Osteocyte (in vitro differentiated cells): Measurements from ENCODE around the gene CD52. TPM values are rescaled to one million over a fixed set of nuclear protein-coding genes. Genes with fewer than 3 reads are reported as not detected.

Source experiments
- DNase-seq: peaks from one replicate; pipeline ENCODE4 v3.0.0; 2021; ENCODE audit warnings: mixed read lengths; ENCODE audit not compliant: unreplicated experiment; ENCODE audit errors: extremely low spot score
- H3K27ac Mint-ChIP-seq: one replicate; pipeline ENCODE4 v1.8.0; 2021; ENCODE audit warnings: mild to moderate bottlenecking, mixed read lengths; ENCODE audit not compliant: unreplicated experiment
- H3K27me3 Mint-ChIP-seq: one replicate; pipeline ENCODE4 v1.8.0; 2021; ENCODE audit warnings: mixed read lengths; ENCODE audit not compliant: unreplicated experiment
- H3K36me3 Mint-ChIP-seq: one replicate; pipeline ENCODE4 v1.8.0; 2021; ENCODE audit warnings: mixed read lengths; ENCODE audit not compliant: unreplicated experiment
- H3K4me1 Mint-ChIP-seq: one replicate; pipeline ENCODE4 v1.8.0; 2021; ENCODE audit warnings: mixed read lengths; ENCODE audit not compliant: unreplicated experiment
- H3K4me3 Mint-ChIP-seq: one replicate; pipeline ENCODE4 v1.8.0; 2021; ENCODE audit warnings: mild to moderate bottlenecking, moderate library complexity, mixed read lengths; ENCODE audit not compliant: unreplicated experiment
- H3K9me3 Mint-ChIP-seq: one replicate; pipeline ENCODE4 v1.8.0; 2021; ENCODE audit warnings: mixed read lengths; ENCODE audit not compliant: unreplicated experiment
- CTCF ChIP-seq: fragments of 200-600 bp; sonication (generic); IDR thresholded peaks from 2 replicates; pipeline ENCODE4 v1.5.0; 2021; ENCODE audit warnings: antibody characterized with exemption, mild to moderate bottlenecking, moderate library complexity
- total RNA-seq: library from RNA; stranded (reverse); gene quantifications from 2 replicates; pipeline ENCODE4 v1.2.1, GENCODE V29; 2021

CD52 gene
- total RNA-seq, 1 donor from 2014 or later: not detected

DNA sequence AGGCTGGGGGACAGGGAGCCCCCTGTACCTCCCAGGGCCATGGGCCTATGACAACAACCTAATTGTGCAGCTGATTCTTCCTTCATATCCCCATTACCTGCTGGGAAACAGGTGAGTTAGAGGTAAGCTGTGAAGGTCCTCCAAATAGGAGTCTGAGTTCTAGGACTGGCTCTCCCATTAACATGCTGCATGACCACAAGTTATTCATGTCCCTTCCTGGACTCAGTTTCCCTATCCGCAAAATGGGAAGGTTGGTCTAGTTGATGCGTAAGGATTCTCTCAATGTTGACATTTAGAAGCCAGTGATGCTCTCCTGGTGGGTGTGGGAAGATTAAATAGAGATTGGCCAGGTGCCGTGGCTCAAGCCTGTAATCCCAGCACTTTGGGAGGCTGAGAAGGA lies 50.7 kb downstream of the CD52 start:
- no peak overlapping the region for H3K27ac Mint-ChIP-seq

More for the DNA sequence above, 50.7 kb downstream of the CD52 start:
- peaks cover 3% of the 10 kb centered on the region for H3K4me1 Mint-ChIP-seq
- no peaks in the 10 kb centered on the region for H3K36me3 Mint-ChIP-seq
- no peak for TF ChIP-seq CTCF
- no peak overlapping the region for H3K4me3 Mint-ChIP-seq
- no peak for DNase-seq
- H3K27me3 Mint-ChIP-seq: peaks cover 7% of the 10 kb centered on the region
- H3K9me3 Mint-ChIP-seq: no peaks in the 10 kb centered on the region

Other genes starting within 250 kb of the CD52 start
- 7.6 and 7.8 TPM in 2 replicates for gene PDIK1L, start 206.1 kb upstream of the CD52 start, total RNA-seq
- gene FAM110D, start 158.9 kb upstream of the CD52 start, total RNA-seq: not detected in 2 replicates
- not detected in 2 replicates for gene C1orf232, start 149.0 kb upstream of the CD52 start, total RNA-seq
- gene ZNF593, start 148.1 kb upstream of the CD52 start, total RNA-seq: 26.8 and 28.6 TPM in 2 replicates
- not detected in 2 replicates for gene ZNF593OS, start 146.1 kb upstream of the CD52 start, total RNA-seq
- 0.89 and 1.1 TPM in 2 replicates for gene CNKSR1, start 140.5 kb upstream of the CD52 start, total RNA-seq
- gene CATSPER4, start 127.4 kb upstream of the CD52 start, total RNA-seq: not detected in 2 replicates
- gene CEP85, start 83.8 kb upstream of the CD52 start, total RNA-seq: 16.5 and 17.7 TPM in 2 replicates
- gene SH3BGRL3, start 37.9 kb upstream of the CD52 start, total RNA-seq: 138 and 140 TPM in 2 replicates
- gene UBXN11, start 11.3 kb upstream of the CD52 start, total RNA-seq: 16.6 and 17.0 TPM in 2 replicates
- gene CRYBG2, start 36.2 kb downstream of the CD52 start, total RNA-seq: not detected in 2 replicates
- not detected in 2 replicates for gene ZNF683, start 54.8 kb downstream of the CD52 start, total RNA-seq
- gene LIN28A, start 92.9 kb downstream of the CD52 start, total RNA-seq: not detected in 2 replicates
- gene DHDDS, start 114.4 kb downstream of the CD52 start, total RNA-seq: 50.4 and 53.9 TPM in 2 replicates
- gene HMGN2, start 154.5 kb downstream of the CD52 start, total RNA-seq: 295 and 296 TPM in 2 replicates
- gene RPS6KA1, start 211.8 kb downstream of the CD52 start, total RNA-seq: 4.4 TPM in 2 replicates